ENCODE measurements around the gene PRDX5. TPM values are rescaled to one million over a fixed set of nuclear protein-coding genes. Genes with fewer than 3 reads are reported as not detected.
A peak's percentile ranks its signal among the peaks of the same experiment; 100 is the strongest.

Gene PRDX5
- total and polyA plus RNA-seq, 9 of the 15 experiments (the other 6 are each of a cell fraction or from before 2014, with no cell fraction given), result 40.8 to 327 (median 204) TPM

DNA sequence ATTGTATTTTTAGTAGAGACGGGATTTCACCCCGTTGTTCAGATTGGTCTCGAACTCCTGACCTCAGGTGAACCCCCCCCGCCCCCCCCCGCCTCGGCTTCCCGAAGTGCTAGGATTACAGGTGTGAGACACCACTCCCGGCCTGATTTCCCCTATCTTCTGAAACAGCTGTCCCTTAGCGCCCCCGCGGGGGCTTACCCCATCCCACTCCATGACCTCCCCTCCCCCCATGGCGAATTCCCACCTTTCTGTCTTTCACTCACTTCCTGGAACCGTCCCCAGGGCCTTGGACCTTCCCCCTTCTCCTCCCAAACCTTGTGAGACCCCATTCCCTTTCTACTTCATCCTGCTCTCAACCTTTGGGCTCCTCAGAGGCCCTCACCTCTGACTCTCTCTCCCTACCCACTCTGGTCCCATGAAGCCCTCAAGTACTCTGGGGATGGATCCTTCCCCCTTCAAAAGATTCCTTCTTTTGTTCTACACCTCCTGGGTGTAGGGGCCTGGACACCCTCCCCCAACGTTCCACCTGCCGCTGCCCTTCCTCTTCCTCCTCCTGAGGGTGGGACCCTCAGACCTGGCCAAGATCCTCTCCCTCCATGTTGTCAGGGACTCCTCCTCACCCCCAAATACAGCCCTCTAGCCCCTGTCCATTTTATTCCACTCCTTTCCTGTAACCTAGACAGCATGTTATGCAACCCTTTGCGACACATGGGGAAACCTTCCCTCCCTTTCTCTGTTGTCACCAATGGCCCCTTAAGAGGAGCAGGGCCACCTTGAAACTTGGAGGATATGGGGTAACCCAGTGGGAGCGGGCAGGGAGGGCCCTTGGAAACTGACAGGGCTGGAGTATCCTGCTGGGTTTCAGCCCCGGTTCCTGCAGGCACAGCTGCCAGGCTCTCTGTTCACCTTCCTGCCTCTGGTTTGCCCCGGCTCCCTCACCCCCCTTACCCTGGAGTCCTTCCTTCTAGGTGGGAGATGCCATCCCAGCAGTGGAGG is 1.1 kb downstream of the PRDX5 start (continued):
- TF ChIP-seq NR2C2 (CRISPR knock-in tag; IDR thresholded peaks at IDR 0.05), result no peak
- no peak for TF ChIP-seq NR2C2 (tag; IDR thresholded peaks at IDR 0.05)
- no peak for TF ChIP-seq TAF9B (IDR thresholded peaks at IDR 0.05; ENCODE audit: partially characterized antibody)
- no peak for TF ChIP-seq ZNF263 (CRISPR knock-in tag; IDR thresholded peaks at IDR 0.05; ENCODE audit: borderline replicate concordance)
- no peak for TF ChIP-seq RUNX1 (IDR thresholded peaks at IDR 0.05; ENCODE audit: low read depth)
- no peak for TF ChIP-seq CLOCK (CRISPR knock-in tag; IDR thresholded peaks at IDR 0.05; ENCODE audit: borderline replicate concordance)
- 0 out of 2 replicates have a peak, but pooled peaks have one; percentile 29 for TF ChIP-seq ZC3H4 (CRISPR knock-in tag; IDR thresholded peaks at IDR 0.05; ENCODE audit: borderline replicate concordance)
- peak; percentile 57; the same call in 1 of the 2 replicates for TF ChIP-seq TGIF2 (CRISPR knock-in tag; IDR thresholded peaks at IDR 0.05)
- TF ChIP-seq MAX (CRISPR knock-in tag; IDR thresholded peaks at IDR 0.05), result peak; percentile 60; the same call in 1 of the 2 replicates
- peak; percentile 63 for TF ChIP-seq EGR1 (conservative IDR thresholded peaks at IDR 0.05)
- TF ChIP-seq PHF8 (IDR thresholded peaks at IDR 0.05; ENCODE audit: borderline replicate concordance, low read length), result no peak
- TF ChIP-seq ZNF384 (IDR thresholded peaks at IDR 0.05; ENCODE audit: low read depth, low read length), result no peak
- TF ChIP-seq, protein P1, sequence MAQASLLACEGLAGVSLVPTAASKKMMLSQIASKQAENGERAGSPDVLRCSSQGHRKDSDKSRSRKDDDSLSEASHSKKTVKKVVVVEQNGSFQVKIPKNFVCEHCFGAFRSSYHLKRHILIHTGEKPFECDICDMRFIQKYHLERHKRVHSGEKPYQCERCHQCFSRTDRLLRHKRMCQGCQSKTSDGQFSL (CRISPR knock-in tag; IDR thresholded peaks at IDR 0.05), result no peak
- TF ChIP-seq, protein P1 (tag; IDR thresholded peaks at IDR 0.05), result peak in 1 of 2 experiments; percentile 79; a peak in 2 of 4 replicates
- peak; percentile 34; the same call in 1 of the 2 replicates for TF ChIP-seq FOXJ2 (tag; IDR thresholded peaks at IDR 0.05)
- no peak for TF ChIP-seq EHMT2 (IDR thresholded peaks at IDR 0.05)
- TF ChIP-seq CREB1 (IDR thresholded peaks at IDR 0.05), result 0 out of 2 replicates have a peak, but pooled peaks have one; percentile 12
- TF ChIP-seq CREB1 (CRISPR knock-in tag; IDR thresholded peaks at IDR 0.05), result 0 out of 2 replicates have a peak, but pooled peaks have one; percentile 13
- TF ChIP-seq SRSF7 (optimal IDR thresholded peaks at IDR 0.05; ENCODE audit: low read depth, low read length), result no peak
- peak in 1 of 2 experiments; percentile 54 for TF ChIP-seq E2F6 (IDR thresholded peaks at IDR 0.05; ENCODE audit: borderline replicate concordance in 1 of 2, extremely low read depth in 1 of 2, insufficient read depth in 1 of 2, insufficient read length in 1 of 2, low read depth in 1 of 2, low read length in 1 of 2, poor library complexity in 1 of 2, severe bottlenecking in 1 of 2)
- no peak for TF ChIP-seq NONO (IDR thresholded peaks at IDR 0.05; ENCODE audit: low read depth in 2 of 2, low read length in 1 of 2)
- TF ChIP-seq CTBP1 (IDR thresholded peaks at IDR 0.05; ENCODE audit: borderline replicate concordance), result no peak
- no peak for TF ChIP-seq DACH1 (IDR thresholded peaks at IDR 0.05; ENCODE audit: partially characterized antibody)
